Hepatocyte (in vitro differentiated cells): ENCODE data around the gene DPYD. TPM values are rescaled to one million over a fixed set of nuclear protein-coding genes. Genes with fewer than 3 reads are reported as not detected.

Experiments used
- DNase-seq: peaks from one replicate; pipeline ENCODE4 v3.0.0-alpha.2; 2016; ENCODE audit warnings: low spot score
- H2AFZ ChIP-seq: fragments of 200-600 bp; sonication (generic); 2 replicates; pipeline ENCODE4 v1.6.0; 2016; ENCODE audit warnings: antibody characterized with exemption, mild to moderate bottlenecking
- H3K27ac ChIP-seq: fragments of 200-600 bp; sonication (generic); 2 replicates; pipeline ENCODE4 v1.5.1; 2016; ENCODE audit warnings: mild to moderate bottlenecking
- H3K27me3 ChIP-seq: fragments of 200-600 bp; sonication (generic); 2 replicates; pipeline ENCODE4 v1.6.1; 2016
- H3K36me3 ChIP-seq: fragments of 200-600 bp; sonication (generic); replicated peaks from 2 replicates; pipeline ENCODE4 v1.5.1; 2016; ENCODE audit warnings: low read depth; ENCODE audit not compliant: insufficient read depth
- H3K4me1 ChIP-seq: fragments of 200-600 bp; sonication (generic); 2 replicates; pipeline ENCODE4 v1.5.1; 2016; ENCODE audit warnings: mild to moderate bottlenecking, moderate library complexity; ENCODE audit not compliant: insufficient read depth
- H3K4me2 ChIP-seq: fragments of 200-600 bp; sonication (generic); 2 replicates; pipeline ENCODE4 v1.6.0; 2016
- H3K4me3 ChIP-seq: fragments of 200-600 bp; sonication (generic); 2 replicates; pipeline ENCODE4 v1.5.1; 2016; ENCODE audit warnings: mild to moderate bottlenecking
- H3K79me2 ChIP-seq: fragments of 200-600 bp; sonication (generic); 2 replicates; pipeline ENCODE4 v1.6.0; 2017; ENCODE audit warnings: mild to moderate bottlenecking
- H3K9me2 ChIP-seq: fragments of 200-600 bp; sonication (generic); replicated peaks from 2 replicates; pipeline ENCODE4 v1.6.0; 2017; ENCODE audit warnings: mild to moderate bottlenecking; ENCODE audit not compliant: insufficient read depth
- H3K9me3 ChIP-seq: fragments of 200-600 bp; sonication (generic); 2 replicates; pipeline ENCODE4 v1.5.1; 2016; ENCODE audit warnings: low read depth, mild to moderate bottlenecking
- H4K20me1 ChIP-seq: fragments of 200-600 bp; sonication (generic); 2 replicates; pipeline ENCODE4 v1.6.0; 2016; ENCODE audit warnings: mild to moderate bottlenecking; ENCODE audit not compliant: insufficient read depth, poor library complexity, severe bottlenecking
- CTCF ChIP-seq: fragments of 200-600 bp; sonication (generic); IDR thresholded peaks from 2 replicates; pipeline ENCODE4 v1.5.1; 2016; ENCODE audit warnings: antibody characterized with exemption, mild to moderate bottlenecking; ENCODE audit not compliant: poor library complexity
- EZH2 ChIP-seq: fragments of 200-600 bp; sonication (generic); IDR thresholded peaks from 2 replicates; pipeline ENCODE4 v1.6.1; 2016; ENCODE audit warnings: antibody characterized with exemption, mild to moderate bottlenecking, borderline replicate concordance
- EZH2phosphoT487 ChIP-seq: fragments of 200-600 bp; sonication (generic); IDR thresholded peaks from one replicate; pipeline ENCODE4 v1.6.1; 2018; ENCODE audit warnings: antibody characterized with exemption, mild to moderate bottlenecking, low read depth, moderate library complexity; ENCODE audit not compliant: unreplicated experiment, severe bottlenecking
- WGBS: methylation state at CpG from one replicate; pipeline ENCODE4 v1.1.6; 2016; ENCODE audit warnings: low lambda C conversion rate; ENCODE audit errors: missing lambda C conversion rate; 5-methylcytosine and 5-hydroxymethylcytosine counted together
- polyA plus RNA-seq: library from polyadenylated mRNA; unstranded; fragments of >200 nt; fragmentation: Nextera tagmentation; extraction: Ambion mirVana; gene quantifications from 2 replicates; pipeline ENCODE4 v1.2.1, GENCODE V29; 2016
- total RNA-seq: library from RNA; depleted of rRNA; stranded (reverse); fragments of >200 nt; gene quantifications from 2 replicates; pipeline ENCODE4 v1.2.3, GENCODE V29; 2014

DPYD gene
- total and polyA plus RNA-seq, 2 experiments from 2014 or later: 7.5 to 21.8 TPM

GRCh38 chr1:97919585-97920261 is 1.1 kb downstream of the DPYD start:
- 30% methylated on average over 6 of the region's 6 CpGs for WGBS
- no peak for DNase-seq
- Histone ChIP-seq H2AFZ (peak overlapping the region; percentile 97), H3K79me2 (peaks cover 4% of the 10 kb centered on the region), H3K9me3 (no peaks in the 10 kb centered on the region), H3K4me1 (no peaks in the 10 kb centered on the region), H3K27me3 (peaks cover 4% of the 10 kb centered on the region), H3K4me3 (peak overlapping the region; percentile 89), H3K27ac (peak overlapping the region; percentile 68), H4K20me1 (no peaks in the 10 kb centered on the region), H3K36me3 (no peaks in the 10 kb centered on the region), H3K4me2 (peak overlapping the region; percentile 87), H3K9me2 (no peaks in the 10 kb centered on the region)
- no peak for TF ChIP-seq EZH2
- no peak for TF ChIP-seq CTCF
- no peak for TF ChIP-seq EZH2phosphoT487

DNA sequence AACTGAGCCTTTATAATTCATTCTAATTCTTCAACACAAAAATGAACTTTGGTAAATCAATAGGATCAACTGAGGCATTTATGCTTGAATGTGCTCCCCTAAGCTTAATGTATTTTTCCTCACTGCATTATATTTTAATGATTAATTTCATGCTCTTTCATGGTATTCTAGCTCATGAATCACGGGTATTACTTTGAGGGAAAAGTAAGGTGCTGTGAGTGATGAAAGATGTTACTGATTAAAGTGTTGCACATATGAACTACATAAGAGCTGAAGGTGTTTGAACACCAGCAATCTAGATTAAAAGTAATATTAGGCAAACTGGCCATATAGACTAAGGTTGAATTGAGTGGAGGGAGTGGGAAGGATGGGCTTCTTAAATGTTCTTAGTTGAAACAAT is 1.9 kb downstream of the DPYD start:
- no peaks in the 10 kb centered on the region for H4K20me1 ChIP-seq
- 72% methylated on average over 1 of the region's 1 CpG for WGBS
- peaks cover 4% of the 10 kb centered on the region for H3K79me2 ChIP-seq
- DNase-seq: no peak
- no peak overlapping the region for H3K4me3 ChIP-seq
- no peaks in the 10 kb centered on the region for H3K9me2 ChIP-seq
- H3K27me3 ChIP-seq: peaks cover 4% of the 10 kb centered on the region
- no peaks in the 10 kb centered on the region for H3K4me1 ChIP-seq
- no peak overlapping the region for H3K27ac ChIP-seq
- no peak for TF ChIP-seq EZH2phosphoT487
- no peak overlapping the region for H2AFZ ChIP-seq
- H3K4me2 ChIP-seq: peak overlapping the region; percentile 87
- H3K36me3 ChIP-seq: no peaks in the 10 kb centered on the region
- H3K9me3 ChIP-seq: no peaks in the 10 kb centered on the region

GRCh38 chr1:97913506-97914139 is 7.2 kb downstream of the DPYD start:
- TF ChIP-seq EZH2phosphoT487 (no peak), CTCF (no peak), EZH2 (no peak)
- 81% methylated on average over 3 of the region's 3 CpGs for WGBS
- peaks cover 4% of the 10 kb centered on the region for H3K79me2 ChIP-seq

More at GRCh38 chr1:97913506-97914139, 7.2 kb downstream of the DPYD start:
- Histone ChIP-seq H3K9me2 (no peaks in the 10 kb centered on the region), H2AFZ (no peak overlapping the region), H3K4me1 (no peaks in the 10 kb centered on the region), H3K4me3 (no peak overlapping the region), H4K20me1 (no peaks in the 10 kb centered on the region), H3K4me2 (no peak overlapping the region), H3K36me3 (no peaks in the 10 kb centered on the region), H3K9me3 (no peaks in the 10 kb centered on the region), H3K27ac (no peak overlapping the region), H3K27me3 (peaks cover 1% of the 10 kb centered on the region)
- DNase-seq: no peak
